ENCODE results near the gene COA6. TPM values are rescaled to one million over a fixed set of nuclear protein-coding genes. Genes with fewer than 3 reads are reported as not detected.

Gene COA6
- total and polyA plus RNA-seq, 2 of the 13 experiments (the other 11 are each of a cell fraction or from before 2014, with no cell fraction given): 32.4 to 104 TPM

DNA sequence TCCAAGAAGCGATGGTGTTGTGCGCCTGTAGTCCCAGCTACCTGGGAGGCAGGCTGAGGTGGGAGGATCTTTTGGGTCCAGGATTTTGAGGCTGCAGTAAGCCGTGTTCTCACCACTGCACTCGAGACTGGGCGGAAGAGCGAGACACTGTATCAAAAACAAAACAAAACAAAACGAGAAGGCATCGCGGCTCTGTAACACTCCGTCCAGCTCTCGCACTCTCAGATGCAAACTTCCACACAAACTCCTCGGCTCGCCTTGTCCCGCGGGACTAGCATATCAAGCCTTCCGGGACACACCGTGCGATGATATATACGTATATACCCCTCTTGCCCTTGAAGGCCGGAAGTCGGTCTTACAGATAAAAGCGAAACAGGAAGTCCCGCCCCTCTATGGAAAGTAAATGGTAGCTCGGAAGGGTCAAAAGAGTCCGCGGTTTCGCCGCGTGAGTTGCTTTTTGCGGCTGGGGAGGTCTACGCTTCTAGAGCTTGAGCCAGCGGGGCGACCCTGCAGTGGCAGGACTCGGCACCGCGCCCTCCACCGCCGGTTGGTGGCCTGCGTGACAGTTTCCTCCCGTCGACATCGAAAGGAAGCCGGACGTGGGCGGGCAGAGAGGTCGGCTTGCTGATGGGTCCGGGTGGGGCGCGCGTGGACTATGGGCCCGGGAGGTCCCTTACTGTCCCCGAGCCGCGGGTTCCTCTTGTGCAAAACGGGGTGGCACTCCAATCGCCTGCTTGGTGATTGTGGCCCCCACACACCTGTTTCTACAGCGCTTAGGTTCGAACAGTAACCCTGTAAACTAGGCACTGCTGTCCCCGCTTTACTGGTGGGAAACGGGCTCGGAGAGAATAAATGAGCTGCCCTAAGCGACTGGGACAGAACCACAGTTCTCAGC is at the start of gene COA6 (continued):
- TF ChIP-seq, protein P1, sequence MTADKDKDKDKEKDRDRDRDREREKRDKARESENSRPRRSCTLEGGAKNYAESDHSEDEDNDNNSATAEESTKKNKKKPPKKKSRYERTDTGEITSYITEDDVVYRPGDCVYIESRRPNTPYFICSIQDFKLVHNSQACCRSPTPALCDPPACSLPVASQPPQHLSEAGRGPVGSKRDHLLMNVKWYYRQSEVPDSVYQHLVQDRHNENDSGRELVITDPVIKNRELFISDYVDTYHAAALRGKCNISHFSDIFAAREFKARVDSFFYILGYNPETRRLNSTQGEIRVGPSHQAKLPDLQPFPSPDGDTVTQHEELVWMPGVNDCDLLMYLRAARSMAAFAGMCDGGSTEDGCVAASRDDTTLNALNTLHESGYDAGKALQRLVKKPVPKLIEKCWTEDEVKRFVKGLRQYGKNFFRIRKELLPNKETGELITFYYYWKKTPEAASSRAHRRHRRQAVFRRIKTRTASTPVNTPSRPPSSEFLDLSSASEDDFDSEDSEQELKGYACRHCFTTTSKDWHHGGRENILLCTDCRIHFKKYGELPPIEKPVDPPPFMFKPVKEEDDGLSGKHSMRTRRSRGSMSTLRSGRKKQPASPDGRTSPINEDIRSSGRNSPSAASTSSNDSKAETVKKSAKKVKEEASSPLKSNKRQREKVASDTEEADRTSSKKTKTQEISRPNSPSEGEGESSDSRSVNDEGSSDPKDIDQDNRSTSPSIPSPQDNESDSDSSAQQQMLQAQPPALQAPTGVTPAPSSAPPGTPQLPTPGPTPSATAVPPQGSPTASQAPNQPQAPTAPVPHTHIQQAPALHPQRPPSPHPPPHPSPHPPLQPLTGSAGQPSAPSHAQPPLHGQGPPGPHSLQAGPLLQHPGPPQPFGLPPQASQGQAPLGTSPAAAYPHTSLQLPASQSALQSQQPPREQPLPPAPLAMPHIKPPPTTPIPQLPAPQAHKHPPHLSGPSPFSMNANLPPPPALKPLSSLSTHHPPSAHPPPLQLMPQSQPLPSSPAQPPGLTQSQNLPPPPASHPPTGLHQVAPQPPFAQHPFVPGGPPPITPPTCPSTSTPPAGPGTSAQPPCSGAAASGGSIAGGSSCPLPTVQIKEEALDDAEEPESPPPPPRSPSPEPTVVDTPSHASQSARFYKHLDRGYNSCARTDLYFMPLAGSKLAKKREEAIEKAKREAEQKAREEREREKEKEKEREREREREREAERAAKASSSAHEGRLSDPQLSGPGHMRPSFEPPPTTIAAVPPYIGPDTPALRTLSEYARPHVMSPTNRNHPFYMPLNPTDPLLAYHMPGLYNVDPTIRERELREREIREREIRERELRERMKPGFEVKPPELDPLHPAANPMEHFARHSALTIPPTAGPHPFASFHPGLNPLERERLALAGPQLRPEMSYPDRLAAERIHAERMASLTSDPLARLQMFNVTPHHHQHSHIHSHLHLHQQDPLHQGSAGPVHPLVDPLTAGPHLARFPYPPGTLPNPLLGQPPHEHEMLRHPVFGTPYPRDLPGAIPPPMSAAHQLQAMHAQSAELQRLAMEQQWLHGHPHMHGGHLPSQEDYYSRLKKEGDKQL (CRISPR knock-in tag; IDR thresholded peaks at IDR 0.05; ENCODE audit: low read depth): no peak; the same call in 1 of the 2 replicates
- TF ChIP-seq, protein P2, sequence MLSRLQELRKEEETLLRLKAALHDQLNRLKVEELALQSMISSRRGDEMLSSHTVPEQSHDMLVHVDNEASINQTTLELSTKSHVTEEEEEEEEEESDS (CRISPR knock-in tag; IDR thresholded peaks at IDR 0.05; ENCODE audit: borderline replicate concordance): no peak
- TF ChIP-seq, protein P3, sequence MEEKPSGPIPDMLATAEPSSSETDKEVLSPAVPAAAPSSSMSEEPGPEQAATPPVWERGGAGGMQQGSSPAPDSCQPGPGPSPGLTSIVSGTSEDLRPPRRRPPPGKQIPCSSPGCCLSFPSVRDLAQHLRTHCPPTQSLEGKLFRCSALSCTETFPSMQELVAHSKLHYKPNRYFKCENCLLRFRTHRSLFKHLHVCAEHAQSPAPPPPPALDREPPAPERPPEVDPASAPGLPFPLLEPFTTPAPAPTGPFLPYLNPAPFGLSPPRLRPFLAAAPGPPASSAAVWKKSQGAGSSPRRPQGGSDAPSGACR (CRISPR knock-in tag; IDR thresholded peaks at IDR 0.05): peak; percentile 91
- TF ChIP-seq, protein P4, sequence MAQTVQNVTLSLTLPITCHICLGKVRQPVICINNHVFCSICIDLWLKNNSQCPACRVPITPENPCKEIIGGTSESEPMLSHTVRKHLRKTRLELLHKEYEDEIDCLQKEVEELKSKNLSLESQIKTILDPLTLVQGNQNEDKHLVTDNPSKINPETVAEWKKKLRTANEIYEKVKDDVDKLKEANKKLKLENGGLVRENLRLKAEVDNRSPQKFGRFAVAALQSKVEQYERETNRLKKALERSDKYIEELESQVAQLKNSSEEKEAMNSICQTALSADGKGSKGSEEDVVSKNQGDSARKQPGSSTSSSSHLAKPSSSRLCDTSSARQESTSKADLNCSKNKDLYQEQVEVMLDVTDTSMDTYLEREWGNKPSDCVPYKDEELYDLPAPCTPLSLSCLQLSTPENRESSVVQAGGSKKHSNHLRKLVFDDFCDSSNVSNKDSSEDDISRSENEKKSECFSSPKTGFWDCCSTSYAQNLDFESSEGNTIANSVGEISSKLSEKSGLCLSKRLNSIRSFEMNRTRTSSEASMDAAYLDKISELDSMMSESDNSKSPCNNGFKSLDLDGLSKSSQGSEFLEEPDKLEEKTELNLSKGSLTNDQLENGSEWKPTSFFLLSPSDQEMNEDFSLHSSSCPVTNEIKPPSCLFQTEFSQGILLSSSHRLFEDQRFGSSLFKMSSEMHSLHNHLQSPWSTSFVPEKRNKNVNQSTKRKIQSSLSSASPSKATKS (CRISPR knock-in tag; IDR thresholded peaks at IDR 0.05): peak; percentile 49; the same call in 1 of the 2 replicates
- TF ChIP-seq ZNF350 (CRISPR knock-in tag; IDR thresholded peaks at IDR 0.05; ENCODE audit: borderline replicate concordance, low read depth) (peak; percentile 99), ZNF530 (CRISPR knock-in tag; IDR thresholded peaks at IDR 0.05; ENCODE audit: low read depth) (no peak), TARDBP (CRISPR knock-in tag; IDR thresholded peaks at IDR 0.05) (peak; percentile 85), SP5 (CRISPR knock-in tag; IDR thresholded peaks at IDR 0.05; ENCODE audit: borderline replicate concordance, low read depth) (no peak; the same call in 1 of the 2 replicates), ZKSCAN8 (CRISPR knock-in tag; IDR thresholded peaks at IDR 0.05; ENCODE audit: borderline replicate concordance) (peak; percentile 75; the same call in 1 of the 2 replicates), FOSL2 (CRISPR knock-in tag; IDR thresholded peaks at IDR 0.05) (0 out of 2 replicates have a peak, but pooled peaks have one; percentile 22), ZNF235 (CRISPR knock-in tag; IDR thresholded peaks at IDR 0.05; ENCODE audit: borderline replicate concordance) (no peak), GABPB1 (CRISPR knock-in tag; IDR thresholded peaks at IDR 0.05) (peak; percentile 98)
- TF ChIP-seq, protein P5, sequence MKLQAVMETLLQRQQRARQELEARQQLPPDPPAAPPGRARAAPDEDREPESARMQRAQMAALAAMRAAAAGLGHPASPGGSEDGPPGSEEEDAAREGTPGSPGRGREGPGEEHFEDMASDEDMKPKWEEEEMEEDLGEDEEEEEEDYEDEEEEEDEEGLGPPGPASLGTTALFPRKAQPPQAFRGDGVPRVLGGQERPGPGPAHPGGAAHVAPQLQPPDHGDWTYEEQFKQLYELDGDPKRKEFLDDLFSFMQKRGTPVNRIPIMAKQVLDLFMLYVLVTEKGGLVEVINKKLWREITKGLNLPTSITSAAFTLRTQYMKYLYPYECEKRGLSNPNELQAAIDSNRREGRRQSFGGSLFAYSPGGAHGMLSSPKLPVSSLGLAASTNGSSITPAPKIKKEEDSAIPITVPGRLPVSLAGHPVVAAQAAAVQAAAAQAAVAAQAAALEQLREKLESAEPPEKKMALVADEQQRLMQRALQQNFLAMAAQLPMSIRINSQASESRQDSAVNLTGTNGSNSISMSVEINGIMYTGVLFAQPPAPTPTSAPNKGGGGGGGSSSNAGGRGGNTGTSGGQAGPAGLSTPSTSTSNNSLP (IDR thresholded peaks at IDR 0.05; ENCODE audit: low read depth, low read length): peak; percentile 71; the same call in 1 of the 2 replicates
- TF ChIP-seq, protein P6, sequence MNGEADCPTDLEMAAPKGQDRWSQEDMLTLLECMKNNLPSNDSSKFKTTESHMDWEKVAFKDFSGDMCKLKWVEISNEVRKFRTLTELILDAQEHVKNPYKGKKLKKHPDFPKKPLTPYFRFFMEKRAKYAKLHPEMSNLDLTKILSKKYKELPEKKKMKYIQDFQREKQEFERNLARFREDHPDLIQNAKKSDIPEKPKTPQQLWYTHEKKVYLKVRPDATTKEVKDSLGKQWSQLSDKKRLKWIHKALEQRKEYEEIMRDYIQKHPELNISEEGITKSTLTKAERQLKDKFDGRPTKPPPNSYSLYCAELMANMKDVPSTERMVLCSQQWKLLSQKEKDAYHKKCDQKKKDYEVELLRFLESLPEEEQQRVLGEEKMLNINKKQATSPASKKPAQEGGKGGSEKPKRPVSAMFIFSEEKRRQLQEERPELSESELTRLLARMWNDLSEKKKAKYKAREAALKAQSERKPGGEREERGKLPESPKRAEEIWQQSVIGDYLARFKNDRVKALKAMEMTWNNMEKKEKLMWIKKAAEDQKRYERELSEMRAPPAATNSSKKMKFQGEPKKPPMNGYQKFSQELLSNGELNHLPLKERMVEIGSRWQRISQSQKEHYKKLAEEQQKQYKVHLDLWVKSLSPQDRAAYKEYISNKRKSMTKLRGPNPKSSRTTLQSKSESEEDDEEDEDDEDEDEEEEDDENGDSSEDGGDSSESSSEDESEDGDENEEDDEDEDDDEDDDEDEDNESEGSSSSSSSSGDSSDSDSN (CRISPR knock-in tag; IDR thresholded peaks at IDR 0.05): peak; percentile 92

Data from HepG2 (cell line).